Posterior vena cava (tissue), 2 donors: ENCODE measurements around the gene CARMIL3. TPM values are rescaled to one million over a fixed set of nuclear protein-coding genes. Genes with fewer than 3 reads are reported as not detected.
A peak's percentile ranks its signal among the peaks of the same experiment; 100 is the strongest.

Source experiments
- DNase-seq: peaks from one replicate; pipeline ENCODE4 v3.0.0-alpha.2; 2020; ENCODE audit warnings: low spot score
- intact Hi-C, 2 donors: fragments of 100-400 bp; cut with DNase I; formaldehyde crosslinking; loops; one replicate each; pipeline versions ENCODE4 v1.14.1 to v1.14.2; 2022 to 2023
- total RNA-seq, 2 donors: library from RNA; stranded (reverse); fragmentation: NEBNext Ultra II Directional; extraction: Animal tissue kit (Norgen Biotek cat#: 25700); gene quantifications; one replicate each; pipeline ENCODE4 v1.2.1, GENCODE V29; 2021
- donor health status: DM: yes; HTN: yes; CAD: no.
- donor health status: DM: yes; HTN: yes; CAD: no.

CARMIL3 gene
- total RNA-seq, 2 donors from 2014 or later: 0.14 to 0.23 TPM

DNA sequence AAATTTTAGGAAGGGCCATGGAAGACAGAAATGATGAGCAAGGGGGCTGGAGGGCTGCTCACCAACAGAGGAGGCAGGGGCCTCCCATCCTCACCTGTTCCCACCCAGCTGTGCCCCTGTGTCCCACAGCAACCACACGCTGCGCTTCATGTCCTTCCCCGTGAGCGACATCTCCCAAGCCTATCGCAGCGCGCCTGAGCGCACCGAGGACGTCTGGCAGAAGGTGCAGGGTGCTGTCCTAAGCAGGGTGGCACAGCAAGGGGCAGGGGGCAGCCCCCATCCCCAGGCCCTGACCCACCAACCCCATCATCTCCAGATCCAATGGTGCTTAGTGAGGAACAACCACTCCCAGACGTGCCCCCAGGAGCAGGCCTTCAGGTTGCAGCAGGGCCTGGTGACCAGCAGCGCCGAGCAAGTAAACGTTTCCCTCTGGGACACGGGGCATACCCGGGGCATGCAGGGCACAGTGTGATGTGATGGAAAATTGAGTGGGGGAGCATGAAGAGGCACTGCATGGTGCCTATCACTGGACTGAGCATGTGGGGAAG is 8.1 kb downstream of the CARMIL3 start:
- intact Hi-C loops: loop anchor here in 1 of 2 donors (2.0 kb wide), 1 partner anchor 31 kb away; no protein-coding TSS in a partner anchor
- peak; percentile 62 for DNase-seq

DNA sequence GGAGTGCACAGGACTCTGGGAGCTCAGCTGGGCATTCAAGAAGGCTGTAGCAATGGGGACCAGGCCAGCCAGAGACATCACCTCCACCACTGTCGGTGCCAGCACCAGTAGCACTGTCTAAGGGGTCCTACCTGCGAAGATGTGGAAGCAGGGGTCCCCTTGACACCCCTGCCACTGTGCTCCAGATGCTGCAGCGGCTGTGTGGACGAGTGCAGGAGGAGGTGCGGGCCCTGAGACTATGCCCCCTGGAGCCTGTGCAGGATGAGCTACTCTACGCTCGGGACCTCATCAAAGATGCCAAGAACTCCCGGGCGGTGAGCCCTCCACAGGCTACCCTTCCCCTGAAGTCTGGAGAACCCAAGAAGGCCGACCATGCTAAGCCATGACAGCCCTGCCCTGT is 8.6 kb downstream of the CARMIL3 start:
- peak; percentile 46 for DNase-seq
- intact Hi-C loops: loop anchor here in 1 of 2 donors (2.0 kb wide), 1 partner anchor 30 kb away; no protein-coding TSS in a partner anchor

DNA sequence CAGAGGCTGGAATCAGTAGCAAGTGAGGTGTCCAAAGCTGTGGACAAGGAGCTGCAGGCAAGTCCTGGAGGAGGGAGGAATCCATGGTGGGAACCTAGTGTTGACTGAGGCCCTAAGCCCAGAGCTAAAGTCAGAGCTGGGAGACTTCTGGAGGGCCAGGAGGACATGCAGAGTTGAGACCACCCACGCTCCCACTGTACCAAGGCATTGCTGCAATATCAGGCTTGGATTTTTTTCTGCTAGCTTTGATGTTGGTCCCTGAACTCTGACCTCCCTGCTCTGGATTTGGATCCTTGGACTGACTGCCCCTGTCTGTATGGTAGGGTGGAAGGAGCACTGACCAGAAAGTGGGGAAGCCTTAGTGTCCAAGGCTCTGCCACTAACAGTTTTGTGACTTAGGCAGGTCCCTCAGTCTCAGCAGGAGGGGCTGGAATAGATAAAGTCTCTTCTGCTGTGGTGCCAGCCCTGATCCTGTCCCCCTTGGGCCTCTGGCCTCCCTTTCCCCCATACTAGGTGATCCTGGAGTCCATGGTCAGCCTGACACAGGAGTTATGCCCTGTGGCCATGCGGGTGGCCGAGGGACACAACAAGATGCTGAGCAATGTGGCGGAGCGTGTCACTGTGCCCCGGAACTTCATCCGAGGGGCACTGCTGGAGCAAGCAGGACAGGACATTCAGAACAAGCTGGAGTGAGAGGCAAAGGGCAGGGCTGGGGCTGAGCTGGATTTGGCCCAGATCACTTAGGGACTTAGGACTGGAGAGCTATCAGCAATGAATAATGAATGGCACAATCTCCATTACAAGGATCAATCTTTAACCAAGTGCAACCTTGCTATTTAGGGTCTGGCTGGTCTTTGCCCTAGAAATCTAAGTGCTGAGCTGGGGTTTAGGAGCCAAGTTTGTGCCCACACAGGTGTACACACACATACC is 9.4 kb downstream of the CARMIL3 start:
- peak; percentile 67 for DNase-seq
- intact Hi-C loops: loop anchor here in 1 of 2 donors (2.0 kb wide), 1 partner anchor 30 kb away; no protein-coding TSS in a partner anchor

DNA sequence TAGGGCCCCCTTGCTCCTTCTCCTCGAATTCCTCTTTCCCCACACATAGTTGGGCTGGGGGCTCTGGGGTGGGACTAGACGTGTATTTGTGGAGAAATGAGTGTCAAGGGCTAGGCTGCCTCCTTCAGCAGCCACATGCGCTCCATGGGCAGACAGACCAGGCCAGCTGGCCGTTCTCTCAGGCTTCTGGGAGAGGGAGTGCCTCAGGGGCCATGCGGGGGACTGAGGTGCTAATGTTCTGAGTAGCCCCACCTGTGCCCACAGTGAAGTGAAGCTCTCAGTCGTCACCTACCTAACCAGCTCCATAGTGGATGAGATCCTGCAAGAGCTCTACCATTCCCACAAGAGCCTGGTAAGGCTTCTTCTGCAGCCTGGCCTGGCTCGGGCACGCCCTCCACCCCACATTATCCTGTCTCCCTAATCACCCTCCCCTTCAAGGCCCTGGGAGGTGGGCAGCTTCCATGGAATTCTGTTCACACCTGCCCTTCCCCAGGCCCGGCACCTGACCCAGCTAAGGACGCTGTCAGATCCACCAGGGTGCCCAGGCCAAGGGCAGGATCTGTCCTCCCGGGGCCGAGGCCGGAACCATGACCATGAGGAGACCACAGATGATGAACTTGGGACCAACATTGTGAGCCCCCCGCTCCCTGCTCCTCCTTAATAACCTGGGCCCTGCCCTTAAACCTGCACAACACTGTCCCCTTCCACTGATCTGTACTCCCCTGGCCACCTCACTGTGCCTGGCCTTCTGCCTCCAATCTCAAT is 10.6 kb downstream of the CARMIL3 start:
- intact Hi-C loops: no loop called here

GRCh38 chr14:24063263-24063836 is 11.5 kb downstream of the CARMIL3 start:
- DNase-seq: peak; percentile 66
- intact Hi-C loops: no loop called here

More for the DNA sequence above, 10.6 kb downstream of the CARMIL3 start:
- DNase-seq: peak; percentile 82

- intact Hi-C loops: no loop called here
- DNase-seq: peak; percentile 73
Observed at GRCh38 chr14:24064091-24064795, 12.4 kb downstream of the CARMIL3 start.

DNA sequence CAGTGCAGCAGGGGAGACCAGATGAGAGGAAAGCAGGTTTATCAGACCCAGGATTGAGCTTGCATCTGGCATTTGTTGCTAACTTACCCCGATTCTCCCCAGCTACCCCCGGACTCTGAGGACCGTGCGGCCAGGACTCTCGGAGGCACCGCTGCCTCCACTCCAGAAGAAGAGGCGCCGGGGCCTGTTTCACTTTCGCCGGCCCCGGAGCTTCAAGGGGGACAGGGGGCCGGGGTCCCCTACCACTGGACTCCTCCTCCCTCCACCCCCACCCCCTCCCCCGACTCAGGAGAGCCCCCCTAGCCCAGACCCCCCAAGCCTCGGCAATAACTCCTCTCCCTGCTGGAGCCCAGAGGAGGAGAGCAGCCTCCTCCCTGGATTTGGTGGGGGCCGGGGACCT is 13.0 kb downstream of the CARMIL3 start:
- intact Hi-C loops: no loop called here
- peak; percentile 34 for DNase-seq

DNA sequence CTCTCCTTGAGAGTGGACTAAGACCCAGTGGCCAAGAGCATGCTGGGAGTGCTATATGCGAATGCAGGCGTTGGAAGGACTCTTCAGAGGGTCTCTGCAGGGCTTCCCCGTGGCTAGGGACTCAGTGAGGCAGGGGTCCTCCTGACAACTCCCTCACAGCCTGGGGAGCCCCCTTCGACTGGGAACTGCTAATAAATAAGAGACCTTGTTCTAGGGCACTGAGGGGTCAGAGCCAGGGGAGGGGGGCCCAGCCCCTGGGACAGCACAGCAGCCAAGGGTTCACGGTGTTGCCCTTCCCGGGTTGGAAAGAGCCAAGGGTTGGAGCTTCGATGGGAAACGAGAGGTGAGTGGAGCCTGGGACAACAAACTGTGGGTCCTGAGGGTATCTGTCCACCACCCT is 13.6 kb downstream of the CARMIL3 start:
- DNase-seq: peak; percentile 60
- intact Hi-C loops: no loop called here

DNA sequence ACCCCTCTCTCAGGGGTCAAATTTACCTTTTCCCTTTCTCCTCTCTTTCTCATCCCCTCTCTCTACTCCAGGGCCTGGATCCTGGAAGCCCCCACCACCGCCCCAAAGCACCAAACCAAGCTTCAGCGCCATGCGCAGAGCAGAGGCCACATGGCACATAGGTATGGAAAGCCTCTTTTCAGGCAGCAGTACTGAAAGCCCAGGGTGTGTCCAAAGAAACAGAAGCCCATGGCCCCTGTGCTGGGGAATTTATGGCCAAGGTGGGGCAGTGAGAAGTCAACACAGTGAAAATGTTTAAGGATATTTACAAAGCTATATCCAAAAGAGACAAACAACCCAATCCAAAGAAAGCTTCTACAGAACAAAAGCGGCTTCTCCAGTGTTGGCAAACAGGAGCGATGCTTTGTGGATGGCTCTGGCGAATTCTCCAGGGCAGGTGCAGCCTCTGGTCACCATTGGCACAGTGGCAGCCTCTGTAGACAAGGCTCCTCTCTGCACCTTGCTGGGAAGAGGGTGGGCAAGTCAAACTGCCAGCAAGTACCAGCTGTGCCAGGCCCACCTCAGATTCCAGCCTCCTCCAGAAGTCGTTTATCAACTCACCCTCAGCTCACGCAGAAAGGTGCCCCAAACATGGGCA is 14.8 kb downstream of the CARMIL3 start:
- peak; percentile 51 for DNase-seq
- intact Hi-C loops: no loop called here

DNA sequence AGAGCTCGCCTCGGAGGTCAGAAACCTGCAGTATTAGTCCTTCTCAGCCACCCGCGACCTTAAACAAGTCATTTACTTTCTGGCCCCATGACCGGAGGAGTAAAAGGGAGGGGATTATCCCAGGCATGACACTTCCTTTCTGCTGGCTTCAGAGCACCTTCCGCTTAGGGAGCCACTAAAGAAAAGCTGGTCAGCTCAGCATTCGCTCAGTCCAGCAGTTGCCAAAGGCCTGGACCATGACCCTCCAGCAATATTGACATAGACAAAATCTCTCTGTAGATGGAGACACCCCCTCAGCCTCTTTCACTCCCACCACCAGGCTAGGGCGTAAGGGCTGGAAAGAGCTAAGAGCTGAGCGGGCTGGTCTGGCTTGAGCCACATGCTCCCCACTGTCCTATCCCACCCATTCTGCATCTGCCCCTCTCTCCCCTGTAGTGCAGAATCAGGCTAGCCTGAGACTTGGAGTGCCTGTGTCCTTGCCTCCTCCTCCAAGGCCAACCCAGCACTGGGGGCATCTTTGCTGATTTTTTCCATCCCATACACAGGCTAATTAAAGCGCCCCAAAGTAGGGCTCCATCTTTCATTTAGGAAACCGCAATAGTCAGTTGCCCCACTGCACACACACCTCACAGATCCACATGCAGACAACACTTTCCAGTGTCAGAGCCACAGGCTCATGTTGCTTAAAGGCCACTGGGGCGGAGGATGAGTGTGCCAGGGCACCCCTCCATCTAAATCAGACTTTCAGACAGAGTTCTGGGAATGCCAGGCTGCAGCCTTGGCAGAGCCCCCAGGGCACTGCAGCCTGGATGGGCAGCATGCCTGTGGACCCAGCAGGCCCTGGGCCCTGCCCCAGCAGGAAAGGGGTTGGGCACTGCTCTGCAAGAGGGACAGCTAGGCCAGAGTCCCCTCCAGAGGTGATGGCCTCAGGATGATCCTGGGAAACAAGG is 15.6 kb downstream of the CARMIL3 start:
- peak; percentile 34 for DNase-seq
- intact Hi-C loops: no loop called here

GRCh38 chr14:24068711-24069410 is 17.1 kb downstream of the CARMIL3 start:
- DNase-seq: peak; percentile 69
- intact Hi-C loops: no loop called here

- no peak for DNase-seq
- intact Hi-C loops: no loop called here
Observed at GRCh38 chr14:24069411-24069735, 17.6 kb downstream of the CARMIL3 start.

GRCh38 chr14:24070285-24071143 is 18.7 kb downstream of the CARMIL3 start:
- intact Hi-C loops: no loop called here
- DNase-seq: peak; percentile 72

- DNase-seq: peak; percentile 68
- intact Hi-C loops: no loop called here
Observed at GRCh38 chr14:24071144-24071697, 19.4 kb downstream of the CARMIL3 start, which contains the start of gene CPNE6. Gene CPNE6, plus strand, starts transcription at chr14:24071562. Its CDS starts 1,375 bp downstream, at chr14:24072937.

DNA sequence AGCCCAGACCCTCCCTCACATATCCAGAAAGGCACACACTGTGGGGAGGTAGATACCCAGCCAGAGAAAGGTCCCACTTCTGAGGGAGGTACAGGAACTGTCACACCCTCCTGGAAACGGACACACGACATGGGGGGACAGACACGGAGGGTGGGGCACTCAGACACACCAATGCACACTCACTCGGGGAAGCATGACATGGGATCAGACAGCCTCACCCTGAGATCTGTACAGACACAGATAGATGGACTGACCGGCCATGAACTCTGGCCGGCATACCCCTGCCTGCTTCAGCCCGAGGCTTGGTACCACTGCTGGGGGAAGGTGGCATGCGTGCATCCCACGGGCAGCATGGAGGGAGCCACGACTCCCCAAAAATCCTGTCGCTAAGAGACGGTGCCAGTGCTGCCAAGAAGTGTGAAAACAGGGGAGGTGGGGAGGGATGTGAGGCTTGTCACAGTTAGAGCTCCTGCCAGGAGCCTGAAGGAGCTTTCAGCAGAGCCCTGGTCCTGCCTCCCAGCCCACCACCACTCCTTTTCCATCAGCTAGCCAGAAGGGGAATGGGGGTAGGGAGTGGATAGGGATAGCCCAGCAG is 20.1 kb downstream of the CARMIL3 start:
- DNase-seq: no peak
- intact Hi-C loops: no loop called here
